ENCODE data around the gene AP5Z1.

Gene AP5Z1, protein sequence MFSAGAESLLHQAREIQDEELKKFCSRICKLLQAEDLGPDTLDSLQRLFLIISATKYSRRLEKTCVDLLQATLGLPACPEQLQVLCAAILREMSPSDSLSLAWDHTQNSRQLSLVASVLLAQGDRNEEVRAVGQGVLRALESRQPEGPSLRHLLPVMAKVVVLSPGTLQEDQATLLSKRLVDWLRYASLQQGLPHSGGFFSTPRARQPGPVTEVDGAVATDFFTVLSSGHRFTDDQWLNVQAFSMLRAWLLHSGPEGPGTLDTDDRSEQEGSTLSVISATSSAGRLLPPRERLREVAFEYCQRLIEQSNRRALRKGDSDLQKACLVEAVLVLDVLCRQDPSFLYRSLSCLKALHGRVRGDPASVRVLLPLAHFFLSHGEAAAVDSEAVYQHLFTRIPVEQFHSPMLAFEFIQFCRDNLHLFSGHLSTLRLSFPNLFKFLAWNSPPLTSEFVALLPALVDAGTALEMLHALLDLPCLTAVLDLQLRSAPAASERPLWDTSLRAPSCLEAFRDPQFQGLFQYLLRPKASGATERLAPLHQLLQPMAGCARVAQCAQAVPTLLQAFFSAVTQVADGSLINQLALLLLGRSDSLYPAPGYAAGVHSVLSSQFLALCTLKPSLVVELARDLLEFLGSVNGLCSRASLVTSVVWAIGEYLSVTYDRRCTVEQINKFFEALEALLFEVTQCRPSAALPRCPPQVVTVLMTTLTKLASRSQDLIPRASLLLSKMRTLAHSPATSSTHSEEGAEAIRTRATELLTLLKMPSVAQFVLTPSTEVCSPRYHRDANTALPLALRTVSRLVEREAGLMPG

DNA sequence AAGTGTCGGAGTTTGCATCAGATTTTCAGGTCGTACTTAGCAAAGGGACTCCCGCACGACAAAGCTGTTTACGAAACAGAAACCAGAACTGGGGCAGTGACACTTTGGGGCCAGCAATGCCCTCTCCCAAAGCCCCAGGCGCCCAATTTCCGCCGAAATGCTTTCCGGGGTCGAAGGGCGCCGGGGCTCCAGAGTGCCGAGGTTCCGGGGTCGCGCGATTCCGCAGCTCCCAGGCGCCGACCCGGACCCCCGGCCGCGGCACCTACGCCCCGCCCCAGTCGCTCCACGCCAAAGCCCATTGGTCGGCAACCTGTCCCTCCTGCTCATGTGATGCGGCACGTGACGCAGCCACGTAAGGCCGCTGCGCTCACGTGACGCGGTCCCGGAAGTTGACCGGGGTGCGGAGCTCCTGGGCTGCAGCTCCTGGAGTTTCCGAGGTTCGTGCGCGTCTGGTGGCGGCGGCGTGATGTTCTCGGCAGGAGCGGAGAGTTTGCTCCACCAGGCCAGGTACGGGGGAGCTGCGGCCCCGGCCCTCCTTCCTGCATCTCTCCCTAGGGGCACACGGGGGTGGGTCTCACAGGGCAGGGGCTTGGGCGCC is at the start of gene AP5Z1:
TSS of gene AP5Z1 (plus strand) at position 374 of the 598 bp plus-strand sequence. CDS start at position 467, 93 bp downstream.
- peaks cover 69% of the 10 kb centered on the region for H3K36me3 Mint-ChIP-seq (ENCODE audit: low read depth)
- intact Hi-C loops (cut with micrococcal nuclease) = loop anchor here (2.0 kb wide), 2 partner anchors 31 to 135 kb away; no protein-coding TSS in a partner anchor
- peak within 1 kb of the TSS; percentile 100 for H3K27ac Mint-ChIP-seq
- no peaks in the 10 kb centered on the region for H3K9me3 Mint-ChIP-seq
- peak within 1 kb of the TSS; percentile 100 for H3K4me3 Mint-ChIP-seq
- peaks cover 35% of the 10 kb centered on the region for H3K4me1 Mint-ChIP-seq (ENCODE audit: low read depth)
- no peaks in the 10 kb centered on the region for H3K27me3 Mint-ChIP-seq

DNA sequence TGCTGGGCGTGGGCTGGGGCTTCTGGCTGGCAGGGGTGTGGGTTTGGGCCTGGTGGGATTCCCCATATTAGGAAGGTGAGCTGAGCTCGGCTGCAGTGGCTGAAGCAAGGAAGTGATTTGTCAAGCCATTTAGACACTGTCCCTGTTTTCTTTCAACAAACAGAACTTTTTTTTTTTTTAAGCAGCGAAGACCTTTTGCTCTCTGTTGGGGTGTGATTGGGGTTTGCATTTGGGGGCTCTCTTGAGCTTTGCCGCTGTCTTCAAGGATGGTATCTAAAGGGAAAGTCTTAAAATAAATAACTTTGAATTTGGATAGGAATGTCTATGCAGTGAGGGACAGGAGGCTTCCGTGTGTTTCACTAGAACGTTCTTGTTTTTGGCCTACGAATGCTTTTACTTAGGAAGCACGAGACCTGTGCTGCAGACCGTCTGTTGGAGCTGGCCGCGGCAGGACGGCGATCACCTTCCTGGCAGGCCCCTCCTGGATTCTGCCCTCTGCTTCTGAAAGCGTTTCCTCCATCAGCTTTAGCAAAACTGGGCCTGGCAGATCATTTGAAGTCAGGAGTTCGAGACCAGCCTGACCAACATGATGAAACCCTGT is 49.5 kb upstream of the AP5Z1 start:
- peaks cover 58% of the 10 kb centered on the region for H3K36me3 Mint-ChIP-seq (ENCODE audit: low read depth)
- intact Hi-C loops (cut with micrococcal nuclease) = loop anchor here (1.0 to 5.0 kb wide), 3 partner anchors 11 to 44 kb away; partner anchors contain the start of gene FOXK1
- H3K4me1 Mint-ChIP-seq (ENCODE audit: low read depth) = peaks cover 70% of the 10 kb centered on the region
- no peaks in the 10 kb centered on the region for H3K27me3 Mint-ChIP-seq
- H3K9me3 Mint-ChIP-seq = no peaks in the 10 kb centered on the region
- peak overlapping the region; percentile 94 for H3K27ac Mint-ChIP-seq
- peak overlapping the region; percentile 79 for H3K4me3 Mint-ChIP-seq

DNA sequence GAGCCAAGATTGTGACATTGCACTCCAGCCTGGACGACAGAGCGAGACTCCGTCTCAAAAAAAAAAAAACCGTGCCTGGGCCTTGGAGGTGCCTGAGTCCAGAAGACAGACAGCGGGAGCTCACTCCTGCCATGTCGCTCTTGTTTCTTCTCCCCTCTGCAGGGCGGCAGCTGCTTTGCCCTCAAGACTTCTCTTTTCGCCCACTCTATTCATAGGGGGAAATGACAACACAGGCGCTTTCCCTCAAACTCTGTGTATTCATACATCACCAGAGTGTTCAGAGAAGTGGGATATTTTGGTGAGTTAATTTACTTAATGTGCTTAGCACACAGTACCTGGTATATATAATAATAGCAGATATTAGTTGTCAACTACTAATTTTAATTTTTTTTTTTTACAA is 48.9 kb upstream of the AP5Z1 start:
- intact Hi-C loops (cut with micrococcal nuclease) = loop anchor here (1.0 to 5.0 kb wide), 3 partner anchors 11 to 44 kb away; partner anchors contain the start of gene FOXK1
- H3K27ac Mint-ChIP-seq = peak overlapping the region; percentile 94
- peak overlapping the region; percentile 79 for H3K4me3 Mint-ChIP-seq
- peaks cover 65% of the 10 kb centered on the region for H3K4me1 Mint-ChIP-seq (ENCODE audit: low read depth)
- no peaks in the 10 kb centered on the region for H3K27me3 Mint-ChIP-seq
- H3K36me3 Mint-ChIP-seq (ENCODE audit: low read depth) = peaks cover 59% of the 10 kb centered on the region
- no peaks in the 10 kb centered on the region for H3K9me3 Mint-ChIP-seq

DNA sequence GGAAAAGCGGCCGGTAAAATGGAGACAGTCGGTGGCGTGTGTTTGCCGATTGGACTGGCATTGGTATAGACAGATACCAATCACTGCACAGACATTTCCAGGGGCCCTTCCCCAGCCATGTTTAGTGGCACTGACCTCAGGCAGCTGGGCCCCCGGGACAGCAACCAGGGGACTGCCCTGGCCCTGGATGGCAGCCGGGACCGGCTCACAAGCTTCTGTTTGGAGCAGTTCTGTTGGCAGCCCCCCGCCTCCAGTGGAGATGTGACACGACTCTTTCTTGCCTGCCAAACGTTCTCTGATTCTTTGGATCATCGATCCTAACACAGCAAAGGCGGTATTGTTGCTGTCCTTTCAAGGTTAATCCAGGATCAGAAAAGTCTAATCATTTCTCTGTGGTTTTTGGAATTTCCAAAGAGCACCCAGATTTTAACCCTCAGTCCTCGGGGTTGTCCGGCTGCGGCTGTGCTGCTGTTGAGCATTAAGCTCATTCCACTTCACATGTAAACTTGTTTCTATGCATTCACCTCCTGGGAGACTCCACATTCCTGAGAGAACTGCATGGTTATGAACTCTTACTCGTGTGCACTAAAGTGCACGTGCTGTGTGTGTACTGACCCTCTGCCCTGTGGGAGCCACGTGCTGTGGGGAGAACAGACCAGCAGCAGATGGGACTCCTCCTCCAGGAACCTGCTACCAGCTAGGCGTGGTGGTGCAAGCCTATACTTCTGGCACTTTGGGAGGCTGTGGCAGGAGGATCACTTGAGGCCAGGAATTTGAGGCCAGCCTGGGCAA is 47.3 kb upstream of the AP5Z1 start:
- intact Hi-C loops (cut with micrococcal nuclease) = loop anchor here (2.0 to 5.0 kb wide), 2 partner anchors 17 to 46 kb away; partner anchors contain the start of gene FOXK1
- peak overlapping the region; percentile 51 for H3K27ac Mint-ChIP-seq
- H3K36me3 Mint-ChIP-seq (ENCODE audit: low read depth) = peaks cover 63% of the 10 kb centered on the region

DNA sequence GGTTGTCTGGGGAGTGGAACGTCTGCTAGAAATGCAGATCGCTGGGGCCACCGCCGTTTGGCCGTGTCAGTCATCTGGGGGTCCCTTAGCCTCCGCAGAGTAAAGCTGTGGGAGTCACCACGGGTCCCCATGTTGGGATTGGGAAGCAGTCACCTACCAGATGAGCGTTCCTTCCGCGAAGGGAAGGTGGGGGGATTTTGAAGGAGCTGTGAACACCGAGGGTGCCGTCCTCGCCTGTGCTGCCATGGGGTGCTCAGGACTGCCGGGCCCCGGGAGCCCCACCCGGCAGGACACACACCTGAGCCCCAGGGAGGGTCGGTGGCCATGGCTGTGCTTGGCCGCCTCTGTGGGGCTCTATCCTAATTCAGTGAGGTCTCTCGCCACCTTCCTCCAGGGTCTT is 46.2 kb upstream of the AP5Z1 start:
- peaks cover 68% of the 10 kb centered on the region for H3K4me1 Mint-ChIP-seq (ENCODE audit: low read depth)
- H3K27me3 Mint-ChIP-seq = no peaks in the 10 kb centered on the region

More for the DNA sequence above, 47.3 kb upstream of the AP5Z1 start:
- Mint-ChIP-seq H3K4me1 (ENCODE audit: low read depth) (peaks cover 68% of the 10 kb centered on the region), H3K9me3 (no peaks in the 10 kb centered on the region), H3K4me3 (no peak overlapping the region), H3K27me3 (no peaks in the 10 kb centered on the region)

DNA sequence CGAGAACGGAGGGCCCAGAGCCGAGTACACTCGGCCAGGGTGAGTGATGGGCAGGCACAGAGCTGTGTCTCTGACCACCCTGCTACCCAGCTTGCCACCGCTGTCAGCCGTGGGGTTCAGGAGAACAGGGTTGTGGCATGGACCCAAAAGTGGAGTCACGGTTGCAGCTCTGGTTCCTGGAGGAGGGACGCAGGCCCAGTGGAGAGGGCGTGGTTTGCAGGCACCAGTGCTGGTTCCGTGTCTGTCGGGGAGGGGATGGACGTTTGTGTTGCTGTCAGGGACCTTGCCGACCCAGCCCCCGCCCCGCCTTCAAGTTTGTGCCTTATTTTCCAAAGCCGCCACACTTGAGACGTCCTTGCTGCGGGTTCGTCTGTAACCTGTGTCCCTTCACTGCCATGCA is 45.1 kb upstream of the AP5Z1 start:
- Mint-ChIP-seq H3K9me3 (no peaks in the 10 kb centered on the region), H3K27ac (no peak overlapping the region), H3K36me3 (ENCODE audit: low read depth) (peaks cover 59% of the 10 kb centered on the region), H3K4me1 (ENCODE audit: low read depth) (peaks cover 63% of the 10 kb centered on the region), H3K27me3 (no peaks in the 10 kb centered on the region), H3K4me3 (no peak overlapping the region)
- intact Hi-C loops (cut with micrococcal nuclease) = no loop called here

More for the DNA sequence above, 46.2 kb upstream of the AP5Z1 start:
- intact Hi-C loops (cut with micrococcal nuclease) = loop anchor here (5.0 kb wide), 1 partner anchor 47 kb away; the partner anchor contains the start of gene FOXK1
- Mint-ChIP-seq H3K4me3 (no peak overlapping the region), H3K36me3 (ENCODE audit: low read depth) (peaks cover 53% of the 10 kb centered on the region), H3K9me3 (no peaks in the 10 kb centered on the region), H3K27ac (peak overlapping the region; percentile 51)

DNA sequence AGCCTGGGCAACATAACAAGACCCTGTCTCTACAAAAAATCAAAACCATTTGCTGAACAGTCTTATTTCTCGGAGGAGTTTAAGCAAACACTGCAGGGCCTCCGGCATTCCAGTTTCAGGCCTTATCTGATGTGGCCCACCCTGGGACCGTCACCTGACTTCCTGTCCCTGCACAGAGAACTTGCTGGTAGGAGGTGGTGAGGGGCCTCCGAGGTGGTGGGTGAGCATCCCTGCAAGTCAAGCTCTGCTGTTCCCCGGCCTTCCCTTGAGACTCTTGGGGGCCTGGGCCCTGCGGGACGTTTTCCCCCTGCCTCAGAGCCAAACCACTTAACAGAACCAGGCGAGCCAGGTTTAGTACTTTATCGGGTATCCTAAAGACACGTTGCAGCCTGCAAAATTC is 44.5 kb upstream of the AP5Z1 start:
- no peak overlapping the region for H3K27ac Mint-ChIP-seq
- peaks cover 64% of the 10 kb centered on the region for H3K36me3 Mint-ChIP-seq (ENCODE audit: low read depth)
- no peak overlapping the region for H3K4me3 Mint-ChIP-seq
- no peaks in the 10 kb centered on the region for H3K9me3 Mint-ChIP-seq
- peaks cover 59% of the 10 kb centered on the region for H3K4me1 Mint-ChIP-seq (ENCODE audit: low read depth)
- H3K27me3 Mint-ChIP-seq = no peaks in the 10 kb centered on the region
- intact Hi-C loops (cut with micrococcal nuclease) = no loop called here

DNA sequence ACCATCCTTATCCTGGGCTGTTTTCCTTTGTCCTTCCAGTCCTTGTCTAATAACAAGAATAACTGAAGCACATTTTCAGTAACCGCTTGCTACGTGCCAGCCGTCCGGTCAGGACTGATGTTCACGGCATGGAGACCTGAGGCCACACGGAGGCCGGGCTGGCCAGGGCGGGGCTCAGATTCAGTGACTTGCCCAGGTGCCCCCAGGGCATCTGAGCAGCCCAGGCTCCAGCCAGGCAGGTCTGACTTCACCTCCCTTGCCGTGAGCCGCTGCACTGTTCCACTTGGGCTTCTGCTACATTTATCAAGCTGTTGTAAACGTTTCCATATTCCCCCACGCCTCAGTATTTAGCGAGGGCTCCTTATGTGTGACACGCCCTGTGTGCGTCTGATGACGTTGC is 43.6 kb upstream of the AP5Z1 start:
- no peak overlapping the region for H3K27ac Mint-ChIP-seq
- peaks cover 64% of the 10 kb centered on the region for H3K36me3 Mint-ChIP-seq (ENCODE audit: low read depth)
- H3K4me3 Mint-ChIP-seq = no peak overlapping the region
- peaks cover 56% of the 10 kb centered on the region for H3K4me1 Mint-ChIP-seq (ENCODE audit: low read depth)
- H3K27me3 Mint-ChIP-seq = no peaks in the 10 kb centered on the region
- intact Hi-C loops (cut with micrococcal nuclease) = no loop called here
- no peaks in the 10 kb centered on the region for H3K9me3 Mint-ChIP-seq

DNA sequence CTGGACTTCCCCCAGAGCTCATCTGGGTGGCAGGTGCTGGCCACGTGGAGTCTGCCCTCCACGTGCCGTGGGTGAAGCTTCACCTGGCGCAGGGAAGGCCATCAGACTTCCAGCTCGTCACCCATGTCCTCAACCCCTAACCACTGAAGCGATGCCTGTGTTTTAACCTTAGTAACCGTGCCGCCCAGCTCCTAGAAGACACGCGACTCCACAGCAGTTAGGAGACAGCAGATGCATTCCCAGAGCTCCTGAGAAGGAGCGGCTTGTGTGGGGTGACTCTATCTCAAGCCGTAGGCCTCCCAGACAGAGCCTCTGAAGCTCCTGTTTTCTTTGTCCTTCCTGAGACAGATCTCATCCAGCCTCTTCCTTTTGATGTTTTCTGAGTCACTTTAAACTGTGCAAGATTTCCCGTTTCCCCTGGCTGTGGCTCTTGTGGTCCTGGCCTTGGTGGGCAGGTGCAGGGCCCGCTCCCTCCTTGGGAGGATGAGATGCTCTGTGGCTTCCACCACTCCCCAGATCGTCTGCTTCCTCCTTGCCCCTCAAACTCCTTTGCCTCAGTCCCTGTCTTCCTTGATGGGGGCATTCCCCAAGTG is 41.4 kb upstream of the AP5Z1 start:
- Mint-ChIP-seq H3K36me3 (ENCODE audit: low read depth) (peaks cover 56% of the 10 kb centered on the region), H3K9me3 (no peaks in the 10 kb centered on the region), H3K27ac (peak overlapping the region; percentile 21), H3K4me3 (no peak overlapping the region), H3K4me1 (ENCODE audit: low read depth) (peaks cover 61% of the 10 kb centered on the region), H3K27me3 (no peaks in the 10 kb centered on the region)
- intact Hi-C loops (cut with micrococcal nuclease) = no loop called here

DNA sequence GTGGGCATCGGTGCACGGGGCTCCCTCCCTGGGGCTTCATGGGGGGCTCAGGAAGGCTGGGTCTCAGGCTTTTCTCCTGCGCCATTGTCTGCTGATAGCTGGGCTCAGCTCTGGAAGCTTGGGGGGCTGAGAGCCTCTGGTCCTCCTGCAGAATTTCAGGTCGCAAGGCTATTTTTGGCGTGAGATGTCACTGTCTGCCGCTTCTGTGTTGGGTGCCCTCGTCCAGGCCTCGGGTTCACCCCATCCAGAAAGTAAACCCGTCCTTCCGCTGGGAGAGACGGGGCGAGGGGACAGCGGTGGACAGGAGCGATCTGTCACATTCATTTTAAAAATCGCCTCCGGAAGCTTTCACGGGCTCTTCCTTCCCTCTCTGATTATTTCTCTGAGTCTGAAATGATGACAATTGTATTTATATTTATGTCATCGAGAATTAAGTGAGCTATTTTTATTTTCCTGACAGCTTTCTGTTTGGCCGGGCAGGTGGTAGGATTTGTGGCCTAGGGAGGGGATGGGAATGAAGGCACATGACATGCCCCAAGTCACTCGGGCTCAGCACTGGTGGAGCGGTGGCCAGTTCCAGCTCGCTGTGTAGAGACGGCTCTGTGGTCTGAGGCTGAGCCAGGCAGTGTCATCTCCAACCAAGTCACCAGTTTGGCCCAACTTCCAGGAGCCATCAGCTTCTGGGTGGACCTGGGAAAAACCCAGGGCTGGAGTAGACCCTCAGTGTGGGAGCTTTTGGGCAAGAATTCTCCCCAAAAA is 40.7 kb upstream of the AP5Z1 start:
- Mint-ChIP-seq H3K27ac (peak overlapping the region; percentile 21), H3K4me3 (no peak overlapping the region), H3K36me3 (ENCODE audit: low read depth) (peaks cover 51% of the 10 kb centered on the region), H3K9me3 (no peaks in the 10 kb centered on the region), H3K27me3 (no peaks in the 10 kb centered on the region), H3K4me1 (ENCODE audit: low read depth) (peaks cover 64% of the 10 kb centered on the region)
- intact Hi-C loops (cut with micrococcal nuclease) = loop anchor here (5.0 kb wide), 1 partner anchor 32 kb away; no protein-coding TSS in a partner anchor

DNA sequence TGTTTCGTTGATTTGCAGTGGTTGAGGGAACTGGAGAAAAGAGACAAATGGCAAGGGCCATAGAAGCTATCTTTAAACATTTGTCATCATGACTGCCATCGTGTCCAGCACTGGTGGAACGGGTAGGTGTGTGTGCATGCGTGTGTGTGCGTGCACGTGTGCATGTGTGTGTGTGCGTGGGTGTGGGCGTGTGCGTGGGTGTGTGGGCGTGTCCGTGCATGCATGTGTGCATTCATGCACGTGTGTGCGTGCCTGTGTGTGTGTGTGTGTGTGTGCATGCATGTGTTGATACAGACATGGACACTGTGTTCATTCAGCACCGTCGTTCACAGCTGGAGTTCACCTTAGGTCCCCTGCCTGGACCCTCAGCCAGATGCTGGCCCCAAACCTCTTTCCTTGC is 38.1 kb upstream of the AP5Z1 start:
- intact Hi-C loops (cut with micrococcal nuclease) = loop anchor here (5.0 kb wide), 1 partner anchor 35 kb away; no protein-coding TSS in a partner anchor
- peaks cover 62% of the 10 kb centered on the region for H3K4me1 Mint-ChIP-seq (ENCODE audit: low read depth)
- no peaks in the 10 kb centered on the region for H3K9me3 Mint-ChIP-seq
- H3K27ac Mint-ChIP-seq = no peak overlapping the region
- peaks cover 49% of the 10 kb centered on the region for H3K36me3 Mint-ChIP-seq (ENCODE audit: low read depth)
- no peak overlapping the region for H3K4me3 Mint-ChIP-seq
- no peaks in the 10 kb centered on the region for H3K27me3 Mint-ChIP-seq

Data from dendritic cell treated with granulocyte-macrophage colony-stimulating factor and Interleukin-4, amounts not matched to agents 40 ng/mL and 50 ng/mL, for 4 days (primary cell).